MM.1S (cell line): ENCODE measurements around the gene NSD1.

ENCODE experiments used
- DNase-seq: peaks from one replicate; pipeline ENCODE4 v3.0.0-alpha.2; 2015
- H2AFZ ChIP-seq: fragments of 300-600 bp; sonication (generic); 2 replicates; pipeline ENCODE4 v1.6.0; 2016; ENCODE audit warnings: antibody characterized with exemption, low read length
- H3F3A ChIP-seq: fragments of 300-600 bp; sonication (generic); 2 replicates; pipeline ENCODE4 v1.6.1; 2016; ENCODE audit warnings: mild to moderate bottlenecking, antibody characterized with exemption, low read length, moderate library complexity, mixed read lengths; ENCODE audit not compliant: insufficient read depth
- H3K27ac ChIP-seq: fragments of 300-600 bp; sonication (generic); 2 replicates; pipeline ENCODE4 v1.5.1; 2016; ENCODE audit warnings: mild to moderate bottlenecking, low read length
- H3K27me3 ChIP-seq: fragments of 300-600 bp; sonication (generic); replicated peaks from 2 replicates; pipeline ENCODE4 v1.6.0; 2016; ENCODE audit warnings: low read length; ENCODE audit not compliant: insufficient read depth
- H3K36me3 ChIP-seq: fragments of 300-600 bp; sonication (generic); replicated peaks from 2 replicates; pipeline ENCODE4 v1.6.1; 2016; ENCODE audit warnings: mild to moderate bottlenecking, low read length, mixed read lengths; ENCODE audit not compliant: insufficient read depth
- H3K4me1 ChIP-seq: fragments of 300-600 bp; sonication (generic); 2 replicates; pipeline ENCODE4 v1.6.1; 2016; ENCODE audit warnings: low read length, mixed read lengths
- H3K4me2 ChIP-seq: fragments of 300-600 bp; sonication (generic); 2 replicates; pipeline ENCODE4 v1.6.0; 2016; ENCODE audit warnings: low read depth, low read length
- H3K4me3 ChIP-seq: fragments of 300-600 bp; sonication (generic); 2 replicates; pipeline ENCODE4 v1.5.1; 2016; ENCODE audit warnings: low read length, mixed read lengths
- H3K79me2 ChIP-seq: fragments of 300-600 bp; sonication (generic); 2 replicates; pipeline ENCODE4 v1.6.1; 2016; ENCODE audit warnings: mixed run types, low read length, mixed read lengths
- H3K9ac ChIP-seq: fragments of 300-600 bp; sonication (generic); 2 replicates; pipeline ENCODE4 v1.6.1; 2016; ENCODE audit warnings: low read length, mixed read lengths
- H3K9me2 ChIP-seq: fragments of 300-600 bp; sonication (generic); replicated peaks from 2 replicates; pipeline ENCODE4 v1.6.1; 2016; ENCODE audit warnings: mild to moderate bottlenecking, low read length, mixed read lengths; ENCODE audit not compliant: insufficient read depth
- H3K9me3 ChIP-seq: fragments of 300-600 bp; sonication (generic); replicated peaks from 2 replicates; pipeline ENCODE4 v1.6.1; 2016; ENCODE audit warnings: mild to moderate bottlenecking, low read length, mixed read lengths; ENCODE audit not compliant: insufficient read depth
- H4K20me1 ChIP-seq: fragments of 300-600 bp; sonication (generic); 2 replicates; pipeline ENCODE4 v1.6.1; 2016; ENCODE audit warnings: mild to moderate bottlenecking, low read length, moderate library complexity, mixed read lengths; ENCODE audit not compliant: insufficient read depth
- EZH2 ChIP-seq: fragments of 300-600 bp; sonication (generic); optimal IDR thresholded peaks from 2 replicates; pipeline ENCODE3; 2017; ENCODE audit warnings: low read depth, mild to moderate bottlenecking, antibody characterized with exemption, low read length, mixed read lengths
- EZH2phosphoT487 ChIP-seq: fragments of 300-600 bp; sonication (generic); IDR thresholded peaks from 2 replicates; pipeline ENCODE4 v1.6.1; 2018; ENCODE audit warnings: antibody characterized with exemption, low read length
- TF ChIP-seq, protein P1 (sequence below): fragments of 300-600 bp; sonication (generic); IDR thresholded peaks from 2 replicates; pipeline ENCODE4 v1.5.1; 2016; ENCODE audit warnings: antibody characterized with exemption, low read length, mixed read lengths

The NSD1 gene

GRCh38 chr5:177195307-177195952 is 61.9 kb downstream of the NSD1 start:
- Histone ChIP-seq H3K36me3 (no peaks in the 10 kb centered on the region), H3K27ac (no peak overlapping the region), H3K9me2 (no peaks in the 10 kb centered on the region), H3K4me3 (no peak overlapping the region), H3K9ac (no peak overlapping the region), H2AFZ (no peak overlapping the region), H3F3A (no peaks in the 10 kb centered on the region), H3K4me1 (0 out of 2 replicates have a peak, but pooled peaks cover 5% of the 10 kb centered on the region), H4K20me1 (no peaks in the 10 kb centered on the region), H3K79me2 (no peaks in the 10 kb centered on the region), H3K27me3 (no peaks in the 10 kb centered on the region), H3K4me2 (no peak overlapping the region), H3K9me3 (no peaks in the 10 kb centered on the region)
- DNase-seq: no peak
- no peak for TF ChIP-seq EZH2phosphoT487
- TF ChIP-seq EZH2: no peak
- TF ChIP-seq, protein P1, sequence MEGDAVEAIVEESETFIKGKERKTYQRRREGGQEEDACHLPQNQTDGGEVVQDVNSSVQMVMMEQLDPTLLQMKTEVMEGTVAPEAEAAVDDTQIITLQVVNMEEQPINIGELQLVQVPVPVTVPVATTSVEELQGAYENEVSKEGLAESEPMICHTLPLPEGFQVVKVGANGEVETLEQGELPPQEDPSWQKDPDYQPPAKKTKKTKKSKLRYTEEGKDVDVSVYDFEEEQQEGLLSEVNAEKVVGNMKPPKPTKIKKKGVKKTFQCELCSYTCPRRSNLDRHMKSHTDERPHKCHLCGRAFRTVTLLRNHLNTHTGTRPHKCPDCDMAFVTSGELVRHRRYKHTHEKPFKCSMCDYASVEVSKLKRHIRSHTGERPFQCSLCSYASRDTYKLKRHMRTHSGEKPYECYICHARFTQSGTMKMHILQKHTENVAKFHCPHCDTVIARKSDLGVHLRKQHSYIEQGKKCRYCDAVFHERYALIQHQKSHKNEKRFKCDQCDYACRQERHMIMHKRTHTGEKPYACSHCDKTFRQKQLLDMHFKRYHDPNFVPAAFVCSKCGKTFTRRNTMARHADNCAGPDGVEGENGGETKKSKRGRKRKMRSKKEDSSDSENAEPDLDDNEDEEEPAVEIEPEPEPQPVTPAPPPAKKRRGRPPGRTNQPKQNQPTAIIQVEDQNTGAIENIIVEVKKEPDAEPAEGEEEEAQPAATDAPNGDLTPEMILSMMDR: no peak

DNA sequence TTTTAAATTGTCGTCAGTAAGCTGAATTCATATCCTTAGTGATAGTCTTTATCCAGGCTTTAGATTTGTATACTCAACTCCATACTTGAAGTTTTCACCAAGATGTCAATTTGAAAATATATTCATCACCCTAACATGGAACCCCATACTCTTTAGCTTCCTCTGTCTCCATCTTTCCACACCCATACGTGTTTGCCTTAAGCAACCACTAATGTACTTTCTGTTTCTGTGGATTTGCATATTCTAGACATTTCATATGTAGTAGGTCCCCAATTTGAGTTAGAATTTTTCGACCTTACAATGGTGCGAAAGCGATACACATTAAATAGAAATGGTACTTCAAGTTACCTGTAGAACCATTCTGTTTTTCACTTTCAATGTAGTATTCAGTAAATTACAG is 65.2 kb downstream of the NSD1 start:
- H3K79me2 ChIP-seq: no peaks in the 10 kb centered on the region
- H3K9me2 ChIP-seq: no peaks in the 10 kb centered on the region
- H3K4me2 ChIP-seq: no peak overlapping the region
- H3K27me3 ChIP-seq: no peaks in the 10 kb centered on the region
- 0 out of 2 replicates have a peak, but pooled peaks cover 5% of the 10 kb centered on the region for H3F3A ChIP-seq
- H3K9me3 ChIP-seq: no peaks in the 10 kb centered on the region
- TF ChIP-seq EZH2: no peak
- TF ChIP-seq, protein P1: no peak
- no peak for TF ChIP-seq EZH2phosphoT487
- peaks cover 11% of the 10 kb centered on the region for H3K4me1 ChIP-seq
- H3K4me3 ChIP-seq: no peak overlapping the region
- no peaks in the 10 kb centered on the region for H3K36me3 ChIP-seq
- no peak overlapping the region for H3K9ac ChIP-seq
- H2AFZ ChIP-seq: no peak overlapping the region
- H3K27ac ChIP-seq: no peak overlapping the region
- no peak for DNase-seq
- no peaks in the 10 kb centered on the region for H4K20me1 ChIP-seq

GRCh38 chr5:177204281-177204680 is 70.7 kb downstream of the NSD1 start:
- DNase-seq: no peak
- Histone ChIP-seq H2AFZ (no peak overlapping the region), H3K4me2 (no peak overlapping the region), H4K20me1 (no peaks in the 10 kb centered on the region), H3K4me3 (no peak overlapping the region), H3K4me1 (peaks cover 5% of the 10 kb centered on the region), H3K9ac (no peak overlapping the region), H3F3A (0 out of 2 replicates have a peak, but pooled peaks cover 5% of the 10 kb centered on the region), H3K79me2 (peaks cover 4% of the 10 kb centered on the region; the same call in 1 of the 2 replicates), H3K36me3 (0 out of 2 replicates have a peak, but pooled peaks cover 2% of the 10 kb centered on the region), H3K9me2 (no peaks in the 10 kb centered on the region), H3K9me3 (no peaks in the 10 kb centered on the region), H3K27ac (no peak overlapping the region), H3K27me3 (no peaks in the 10 kb centered on the region)
- TF ChIP-seq EZH2 (no peak), EZH2phosphoT487 (no peak)
- TF ChIP-seq, protein P1: no peak
